H54 (cell line): ENCODE measurements around the gene ELFN1.
A peak's percentile ranks its signal among the peaks of the same experiment; 100 is the strongest.
"Not testable (repeated sequence)": the region's sequence is repeated elsewhere in the genome, so short reads cannot be mapped to it uniquely, and the experiment has no call there.

ENCODE experiments used
- DNase-seq: peaks from one replicate; pipeline ENCODE4 v3.0.0; 2011; ENCODE audit warnings: low spot score, mixed read lengths; ENCODE audit not compliant: insufficient read length
- FAIRE-seq: peaks from 3 replicates; lab custom pipeline; 2011; peaks lifted over from hg19 to GRCh38; lab: Jason Lieb, UNC
- POLR2A ChIP-seq: IDR thresholded peaks from 2 replicates; pipeline ENCODE4 v1.6.1; 2011; ENCODE audit warnings: low read depth, mild to moderate bottlenecking, low read length

Gene ELFN1

DNA sequence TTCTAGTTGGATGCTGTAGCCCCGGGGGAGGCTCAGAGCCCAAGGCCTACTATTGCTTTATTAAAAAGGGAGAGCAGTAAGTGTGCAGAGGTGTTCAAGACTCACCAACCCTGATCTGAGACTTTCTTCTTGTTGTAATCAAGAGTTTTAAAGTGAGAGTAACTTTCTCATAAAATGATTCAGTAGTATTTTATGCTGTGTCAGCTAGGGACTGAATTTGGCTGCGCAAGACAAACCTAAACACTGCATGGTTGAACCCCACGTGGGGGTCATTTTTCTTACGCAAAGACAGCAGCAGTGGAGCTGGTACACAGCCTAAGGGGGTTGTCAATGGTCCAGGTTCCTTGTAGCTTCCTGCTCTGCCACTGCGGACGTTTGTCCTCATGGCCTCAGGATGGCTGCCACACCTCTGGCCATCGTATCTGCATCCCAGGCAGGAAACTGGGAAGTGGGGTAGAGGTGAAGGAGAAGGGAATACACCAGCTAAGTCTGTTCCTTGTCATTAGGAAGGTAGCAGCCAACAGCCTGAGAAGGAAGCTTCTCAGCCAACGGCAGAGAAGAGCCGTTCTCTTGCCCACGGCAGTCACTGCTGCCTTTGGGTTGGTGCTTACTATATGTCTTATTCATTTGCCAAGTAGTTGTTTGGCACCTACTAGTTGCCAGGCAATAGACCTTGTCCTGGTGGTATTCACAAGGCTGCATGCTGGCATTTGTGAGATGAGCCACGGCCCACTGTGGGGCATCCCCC is 44.7 kb downstream of the ELFN1 start:
- FAIRE-seq, result no peak
- no peak for DNase-seq
- no peak for TF ChIP-seq POLR2A

DNA sequence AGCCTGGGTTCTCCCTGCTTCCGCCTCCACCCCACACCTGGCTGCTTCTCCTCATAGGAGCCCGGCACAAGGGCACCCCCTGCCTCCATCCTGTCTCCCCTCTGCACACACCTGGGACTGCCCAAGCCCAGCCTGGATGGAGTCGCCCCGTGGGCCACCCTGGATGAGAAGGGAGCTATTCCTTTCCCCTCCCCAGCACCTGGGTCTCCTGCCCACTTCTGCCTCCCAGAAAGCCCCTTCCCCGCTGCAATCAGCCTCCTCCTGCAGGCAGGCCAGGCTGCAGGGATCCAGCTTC is 45.2 kb downstream of the ELFN1 start:
- no peak for TF ChIP-seq POLR2A
- DNase-seq, result no peak
- no peak for FAIRE-seq

DNA sequence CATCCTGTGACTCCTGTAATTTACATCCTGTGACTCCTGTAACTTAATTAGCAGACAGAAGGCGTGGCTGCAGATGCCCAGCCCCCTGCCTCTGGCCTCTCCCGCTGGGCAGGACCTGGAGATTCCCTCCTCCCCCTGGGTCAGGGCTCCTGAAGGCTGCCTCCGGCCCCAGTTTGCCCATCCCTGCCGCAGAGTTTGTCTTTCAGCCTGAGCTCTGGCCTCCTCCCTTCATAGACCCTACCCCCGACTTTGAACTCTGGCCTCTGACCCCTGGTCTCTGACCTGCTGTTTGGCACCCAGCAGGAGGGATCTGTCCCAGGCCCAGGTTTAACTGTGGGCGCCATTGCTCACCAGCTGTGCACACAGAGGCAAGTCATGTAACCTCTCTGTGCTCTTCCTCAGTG is 45.6 kb downstream of the ELFN1 start:
- FAIRE-seq (no peak), DNase-seq (no peak)
- TF ChIP-seq POLR2A, result no peak

DNA sequence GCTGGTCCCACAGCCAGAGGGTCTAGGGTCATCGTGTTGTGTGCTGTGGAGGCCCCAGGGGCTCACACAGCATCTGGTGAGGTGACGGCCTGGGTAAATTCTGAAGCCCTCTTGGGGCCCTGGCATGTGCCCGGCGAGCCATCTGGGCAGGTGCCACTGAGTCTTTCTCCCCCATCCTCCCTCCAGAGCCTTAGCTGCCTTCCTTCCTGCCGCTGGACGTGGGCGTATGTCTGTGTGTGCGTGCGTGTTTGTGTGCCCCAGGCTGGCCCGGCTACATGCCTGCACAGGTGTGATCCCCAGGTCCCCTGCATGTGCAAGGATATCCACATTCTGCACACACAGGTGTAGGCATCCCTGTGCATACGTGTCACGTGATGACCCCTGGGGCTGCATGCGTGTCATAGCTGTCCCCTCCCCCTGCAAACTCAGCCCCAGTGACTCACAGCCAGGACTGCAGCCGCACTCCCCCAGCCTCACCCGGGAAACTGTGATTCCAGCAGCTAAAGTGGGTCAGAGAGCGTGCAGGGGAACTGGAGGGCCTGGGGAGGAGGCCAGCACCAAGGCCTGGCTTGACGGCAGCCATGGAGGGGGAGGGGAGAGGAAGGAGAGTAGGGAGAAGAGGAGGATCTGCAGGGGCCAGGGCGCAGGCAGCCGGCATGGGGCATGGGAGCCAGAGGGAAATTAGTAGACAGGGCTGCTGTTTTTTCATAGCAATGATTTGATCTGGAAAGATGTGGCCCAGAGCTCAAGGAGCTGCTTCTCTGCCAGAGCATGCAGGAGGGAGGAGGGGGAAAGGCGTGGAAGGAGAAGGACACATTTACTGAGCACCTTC is 46.4 kb downstream of the ELFN1 start:
- TF ChIP-seq POLR2A, result no peak
- FAIRE-seq (no peak), DNase-seq (peak; percentile 91)

DNA sequence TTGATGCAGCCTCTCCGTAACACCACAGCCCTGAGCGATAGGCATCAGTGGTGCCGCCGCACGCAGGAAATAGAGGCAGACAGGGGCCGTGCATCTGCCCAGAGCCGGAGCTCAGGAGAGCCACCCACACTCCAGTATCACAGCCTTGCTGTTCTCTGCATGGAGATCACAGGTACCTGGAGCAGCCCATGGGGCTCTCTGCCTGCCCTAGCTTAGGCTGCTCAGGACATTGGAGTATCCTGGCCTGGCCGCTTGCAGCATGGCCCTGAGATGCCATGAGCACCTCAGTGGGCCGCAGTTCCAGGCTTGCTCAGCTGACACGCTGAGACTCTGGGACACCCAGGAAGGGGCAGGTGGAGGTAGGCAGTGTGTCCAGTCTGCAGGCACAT is 47.0 kb downstream of the ELFN1 start:
- FAIRE-seq (no peak), DNase-seq (no peak)
- no peak for TF ChIP-seq POLR2A

DNA sequence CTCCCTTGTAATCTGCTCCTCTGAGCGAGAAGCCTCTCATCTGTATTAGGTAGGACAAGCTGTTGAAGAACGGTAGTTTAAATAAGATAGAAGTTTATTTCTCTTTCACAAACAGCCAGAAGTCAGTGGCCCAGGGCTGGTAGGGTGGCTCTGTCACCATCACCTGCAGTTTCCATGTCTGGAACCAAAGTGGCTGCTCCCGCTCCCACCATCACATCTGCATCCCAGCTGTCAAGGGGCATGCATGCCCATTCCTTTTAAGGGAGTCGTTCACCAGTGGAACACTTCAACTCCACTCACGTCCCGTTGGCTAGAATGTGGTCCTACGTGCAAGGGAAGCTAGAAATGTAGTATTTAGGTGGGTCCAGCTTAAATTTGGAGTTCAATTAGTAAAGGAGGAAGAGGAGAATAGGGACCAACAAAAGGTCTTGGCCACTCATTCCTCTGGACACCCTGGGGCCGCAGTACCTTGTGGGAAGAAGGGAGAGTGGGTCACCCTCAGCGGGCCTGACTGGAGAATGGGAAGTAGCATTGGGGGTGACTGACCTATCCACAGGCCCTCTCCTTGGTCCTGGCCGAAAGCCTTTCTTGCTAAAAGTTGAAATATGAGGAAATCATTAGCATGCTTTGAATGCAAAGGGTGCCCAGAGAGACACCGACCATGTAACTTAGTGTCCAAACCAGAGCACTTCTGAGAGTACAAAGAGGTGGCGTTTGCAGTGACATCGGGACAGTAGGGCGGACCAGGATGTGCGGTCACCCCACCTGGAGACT is 48.0 kb downstream of the ELFN1 start:
- no peak for TF ChIP-seq POLR2A
- FAIRE-seq (no peak), DNase-seq (no peak)

DNA sequence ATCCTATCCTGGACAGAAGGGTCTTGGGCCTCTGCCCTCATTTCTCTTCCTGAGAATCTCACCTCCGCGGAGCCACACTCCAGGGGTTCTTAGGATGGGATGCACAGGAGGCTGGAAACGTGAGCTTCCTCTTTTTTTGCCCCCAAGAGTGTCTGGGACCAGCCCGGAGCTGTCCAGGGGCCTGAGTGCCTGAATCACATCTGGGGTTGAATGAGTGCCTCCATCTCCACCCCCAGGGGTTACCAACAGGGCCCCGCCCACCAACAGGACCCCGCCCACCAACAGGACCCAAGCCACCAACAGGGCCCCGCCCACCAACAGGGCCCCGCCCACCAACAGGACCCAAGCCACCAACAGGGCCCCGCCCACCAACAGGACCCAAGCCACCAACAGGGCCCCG is 48.8 kb downstream of the ELFN1 start:
- FAIRE-seq, DNase-seq: not testable (repeated sequence)

DNA sequence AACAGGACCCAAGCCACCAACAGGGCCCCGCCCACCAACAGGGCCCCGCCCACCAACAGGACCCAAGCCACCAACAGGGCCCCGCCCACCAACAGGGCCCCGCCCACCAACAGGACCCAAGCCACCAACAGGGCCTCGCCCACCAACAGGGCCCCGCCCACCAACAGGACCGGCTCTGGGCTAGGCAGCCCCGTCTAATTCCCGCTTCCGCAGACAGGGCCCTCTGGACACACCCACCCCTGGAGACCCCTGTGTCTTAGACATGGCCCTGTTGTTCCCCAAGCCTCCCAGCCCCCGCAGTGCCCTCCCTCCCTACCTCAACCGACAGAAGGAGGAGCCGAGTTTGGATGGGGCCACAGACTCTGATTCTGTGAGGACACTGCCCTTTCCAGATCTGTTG is 49.2 kb downstream of the ELFN1 start:
- DNase-seq, FAIRE-seq: not testable (repeated sequence)

DNA sequence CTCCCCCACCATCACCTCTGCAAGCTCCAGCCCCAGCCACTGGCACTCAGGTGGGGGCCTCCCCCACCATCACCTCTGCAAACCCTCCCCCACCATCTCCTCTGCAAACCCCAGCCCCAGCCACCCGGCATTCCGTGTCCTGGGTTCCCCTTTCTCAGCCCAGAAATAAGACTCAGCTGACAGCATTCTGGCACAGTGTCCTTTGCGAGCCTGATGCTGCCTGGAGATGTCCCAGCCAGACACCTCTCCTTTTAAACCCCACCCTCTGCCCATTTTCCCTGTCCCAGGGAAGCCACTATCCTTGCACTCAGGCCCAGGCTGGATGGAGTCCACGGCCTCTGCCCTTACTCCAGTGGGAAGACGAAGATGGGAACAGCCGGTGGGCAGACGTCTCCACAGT is 49.8 kb downstream of the ELFN1 start:
- no peak for FAIRE-seq
- DNase-seq, result no peak
- no peak for TF ChIP-seq POLR2A

DNA sequence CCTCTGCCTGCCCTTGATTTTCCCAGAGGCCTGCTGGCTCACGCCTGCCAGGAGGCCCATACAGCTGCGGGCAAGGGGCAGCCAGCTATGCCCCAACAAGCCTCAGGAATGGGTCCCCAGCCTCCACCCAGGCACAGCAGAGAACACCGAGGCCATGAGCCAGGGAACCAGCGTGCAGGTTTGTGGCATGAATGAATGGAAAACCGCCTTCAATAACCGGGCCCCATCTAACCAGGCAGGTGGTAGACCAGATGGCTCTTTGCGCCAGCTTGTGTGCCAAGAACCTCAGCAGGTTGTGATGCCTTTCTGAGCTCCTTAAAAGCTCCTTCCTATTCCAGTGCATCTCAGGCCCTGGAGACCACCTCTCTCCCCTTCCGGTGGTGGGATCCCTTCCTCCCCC is 50.2 kb downstream of the ELFN1 start:
- TF ChIP-seq POLR2A, result no peak
- FAIRE-seq (no peak), DNase-seq (no peak)

DNA sequence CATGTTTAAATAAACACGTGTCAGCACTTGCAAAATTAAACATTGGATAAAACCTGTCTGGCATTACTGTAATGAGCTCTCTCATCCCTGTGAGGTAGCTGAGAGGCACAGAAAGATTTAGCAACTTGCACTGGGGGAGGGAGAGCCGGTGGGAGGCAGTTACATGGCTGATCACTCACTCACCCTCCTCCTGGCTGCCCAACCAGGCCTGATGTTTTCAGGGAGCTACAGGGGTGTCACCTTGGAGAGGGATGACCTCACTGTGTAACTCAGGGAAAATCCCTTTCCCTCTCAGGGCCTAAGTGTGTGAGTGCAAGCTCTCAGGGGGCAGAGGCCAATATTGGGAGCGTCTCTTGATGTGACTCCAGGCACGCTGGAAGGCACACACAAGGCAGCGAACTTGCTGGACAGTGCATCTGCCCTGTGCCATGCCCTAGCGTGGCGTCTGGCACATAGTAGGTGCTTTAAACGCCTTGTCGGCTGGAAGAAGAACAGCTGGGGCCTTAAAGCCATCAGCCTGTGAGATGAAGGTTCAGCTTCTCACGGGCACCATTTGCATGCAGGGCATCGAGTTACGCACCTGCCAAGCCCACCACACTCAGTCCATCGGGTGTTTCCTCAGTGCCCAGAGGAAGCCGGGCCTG is 51.1 kb downstream of the ELFN1 start:
- DNase-seq (peak; percentile 94), FAIRE-seq (no peak)
- TF ChIP-seq POLR2A, result no peak

DNA sequence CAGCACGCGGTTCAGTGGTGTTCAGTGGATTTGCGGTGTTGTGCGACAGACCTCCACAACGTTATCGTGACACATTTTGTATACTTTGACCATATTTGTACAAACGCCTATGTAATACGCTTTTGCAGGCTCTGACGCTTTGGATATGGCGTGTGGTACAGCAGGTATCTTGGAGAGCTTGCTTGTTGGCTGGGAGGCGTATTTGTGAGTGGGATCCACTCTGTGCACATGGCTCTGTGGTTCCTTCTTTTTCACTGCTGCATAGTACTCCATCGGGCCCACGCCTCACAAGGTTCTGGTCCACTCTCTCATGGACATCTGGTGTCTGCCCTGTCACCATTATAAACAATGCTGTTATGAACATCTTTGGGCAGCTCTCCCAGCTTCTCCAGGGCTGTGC is 53.2 kb downstream of the ELFN1 start:
- TF ChIP-seq POLR2A, result no peak
- no peak for DNase-seq
- no peak for FAIRE-seq

DNA sequence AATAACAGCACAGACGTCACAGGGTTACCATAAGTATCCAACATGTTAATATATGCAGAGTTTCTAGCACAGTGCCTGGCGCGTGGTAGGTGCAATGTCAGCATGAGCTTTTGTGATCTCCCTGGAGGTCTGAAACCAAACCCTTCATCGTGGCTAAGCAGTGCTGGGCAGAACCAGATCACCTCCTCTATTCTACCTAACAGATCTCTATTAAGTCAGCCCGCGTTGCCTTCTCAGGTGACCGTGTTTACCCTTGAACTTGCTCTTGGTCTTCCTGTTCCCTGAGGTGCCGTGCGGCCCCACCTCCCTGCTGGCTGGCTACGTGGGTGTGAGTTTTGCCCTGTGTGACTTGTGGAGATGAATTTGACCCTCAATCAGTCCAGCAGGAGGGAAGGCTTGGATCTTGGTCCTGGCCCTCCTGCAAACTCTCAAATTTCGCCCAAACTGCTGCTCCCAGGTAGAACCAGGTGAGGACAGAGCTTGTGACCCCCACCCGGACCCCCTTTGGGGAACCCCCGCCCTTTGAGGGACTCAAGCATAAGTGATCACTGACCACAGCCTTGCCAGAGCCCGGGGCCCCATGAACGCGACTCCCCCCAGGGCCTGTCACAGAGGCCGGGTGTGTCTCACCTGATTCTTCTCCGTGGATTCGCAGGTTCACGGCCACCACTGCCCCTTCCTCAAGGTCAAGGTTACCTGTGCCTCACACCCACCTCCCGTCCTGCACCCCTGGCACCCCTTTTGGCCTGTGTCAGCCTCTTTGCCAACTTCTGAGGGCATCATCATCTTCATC is 54.2 kb downstream of the ELFN1 start:
- no peak for FAIRE-seq
- TF ChIP-seq POLR2A, result no peak
- DNase-seq, result no peak

DNA sequence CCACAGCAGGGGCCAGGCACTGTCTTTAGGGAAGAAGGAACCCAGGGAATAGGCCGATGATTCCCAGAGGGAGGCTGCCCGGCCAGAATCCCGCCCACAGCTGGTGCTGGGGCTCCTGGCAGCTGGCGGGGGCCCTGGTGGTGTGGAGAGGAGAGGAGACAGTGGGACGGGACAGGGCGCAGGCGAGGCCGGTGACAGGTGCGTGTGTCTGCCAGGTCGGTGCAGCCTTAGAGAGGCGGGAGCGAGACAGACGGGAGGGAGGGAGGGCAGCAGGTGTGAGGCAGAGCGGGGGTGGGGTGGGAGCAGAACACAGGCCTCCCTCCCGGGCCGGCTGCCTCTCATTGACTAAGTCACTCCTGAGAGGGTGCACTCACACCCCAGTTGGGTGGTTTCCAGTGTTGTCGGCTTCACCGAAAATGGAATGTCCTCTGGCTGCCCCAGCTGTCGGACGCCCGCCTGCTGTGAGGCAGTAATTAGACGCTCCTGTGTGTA is 55.2 kb downstream of the ELFN1 start:
- no peak for DNase-seq
- TF ChIP-seq POLR2A, result no peak
- no peak for FAIRE-seq
